ENCODE results near the gene DNAJB5.
"Not testable (repeated sequence)": the region's sequence is repeated elsewhere in the genome, so short reads cannot be mapped to it uniquely, and the experiment has no call there.

The DNAJB5 gene

DNA sequence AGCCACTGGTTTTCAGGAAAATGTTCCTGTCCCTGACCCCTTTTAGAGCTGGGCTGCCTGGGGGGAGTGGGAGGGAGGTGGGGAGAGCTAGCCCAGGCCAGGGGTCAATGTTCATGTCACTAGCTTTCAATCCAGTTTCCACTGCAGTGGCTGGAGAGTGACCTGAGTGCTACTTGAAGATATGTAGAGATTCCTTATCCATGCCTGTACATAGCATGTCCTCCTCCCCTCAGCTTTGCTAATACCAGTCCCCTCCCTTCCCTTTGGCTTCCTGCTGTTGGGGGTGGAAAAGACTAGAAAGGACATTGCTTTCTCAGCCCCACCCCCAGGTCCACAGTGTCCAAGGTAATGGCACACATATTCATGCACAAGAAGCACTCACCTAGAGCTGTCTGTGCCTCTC lies 7.8 kb downstream of the DNAJB5 start:
- no peak for FAIRE-seq
- no peak for DNase-seq (ENCODE audit: insufficient read length, low spot score)
- no peak for TF ChIP-seq POU2F2 (IDR thresholded peaks at IDR 0.05; ENCODE audit: low read depth, low read length)
- no peak for TF ChIP-seq POLR2AphosphoS5 (IDR thresholded peaks at IDR 0.05; ENCODE audit: low read depth, low read length)
- no peak for TF ChIP-seq POLR2A (IDR thresholded peaks at IDR 0.05; ENCODE audit: low read depth, low read length)
- no peak for TF ChIP-seq TAF1 (IDR thresholded peaks at IDR 0.05; ENCODE audit: low read depth, low read length)
- TF ChIP-seq PAX5 (IDR thresholded peaks at IDR 0.05; ENCODE audit: insufficient read depth, low read length, severe bottlenecking): no peak
- TF ChIP-seq SPI1 (IDR thresholded peaks at IDR 0.05; ENCODE audit: low read depth, low read length): no peak

DNA sequence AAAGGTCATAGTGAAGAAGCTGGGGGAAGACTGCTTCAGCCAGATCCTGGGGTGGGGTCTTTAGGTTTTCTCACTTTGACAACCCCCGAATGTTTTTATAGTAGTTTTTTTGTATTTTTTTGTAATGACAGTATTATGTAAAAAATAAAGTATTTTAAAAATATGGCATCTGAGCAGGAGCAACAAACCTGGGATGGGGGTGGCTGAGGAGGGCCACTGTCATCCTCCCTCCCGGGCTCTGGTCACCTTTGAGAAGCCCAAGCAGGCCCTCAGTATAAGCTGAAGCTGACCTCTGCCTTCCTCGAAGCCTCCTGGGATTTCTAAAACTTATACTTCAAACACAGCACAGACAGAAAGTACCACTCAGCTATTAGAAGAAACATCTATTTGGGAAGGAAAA lies 8.7 kb downstream of the DNAJB5 start:
- DNase-seq (ENCODE audit: insufficient read length, low spot score): no peak
- no peak for TF ChIP-seq PAX5 (IDR thresholded peaks at IDR 0.05; ENCODE audit: insufficient read depth, low read length, severe bottlenecking)
- no peak for TF ChIP-seq POLR2A (IDR thresholded peaks at IDR 0.05; ENCODE audit: low read depth, low read length)
- TF ChIP-seq POLR2AphosphoS5 (IDR thresholded peaks at IDR 0.05; ENCODE audit: low read depth, low read length): no peak
- TF ChIP-seq SPI1 (IDR thresholded peaks at IDR 0.05; ENCODE audit: low read depth, low read length): no peak
- no peak for FAIRE-seq

DNA sequence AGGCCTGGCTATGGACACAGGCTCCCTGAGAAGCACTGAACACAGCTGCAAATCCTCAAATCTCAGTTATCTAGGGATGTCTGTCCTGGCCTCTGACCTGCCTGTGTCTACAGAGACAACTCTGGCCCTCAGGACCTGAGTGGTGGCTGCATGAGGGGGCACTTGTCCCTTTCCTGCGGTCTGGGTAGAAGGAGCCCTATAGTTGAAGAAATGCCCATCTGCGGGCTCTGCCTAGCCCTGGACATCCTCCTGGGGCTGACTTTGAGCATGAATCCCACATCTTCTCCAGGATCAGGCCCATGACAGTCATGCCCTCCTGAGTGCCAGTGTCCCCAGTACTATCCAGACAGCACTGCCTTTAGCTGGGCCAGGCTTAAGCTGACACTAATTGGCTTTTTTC lies 10.0 kb downstream of the DNAJB5 start:
- TF ChIP-seq POLR2A (IDR thresholded peaks at IDR 0.05; ENCODE audit: low read depth, low read length) (no peak), POLR2AphosphoS5 (IDR thresholded peaks at IDR 0.05; ENCODE audit: low read depth, low read length) (no peak), PAX5 (IDR thresholded peaks at IDR 0.05; ENCODE audit: insufficient read depth, low read length, severe bottlenecking) (no peak), POU2F2 (IDR thresholded peaks at IDR 0.05; ENCODE audit: low read depth, low read length) (no peak), SPI1 (IDR thresholded peaks at IDR 0.05; ENCODE audit: low read depth, low read length) (no peak), TAF1 (IDR thresholded peaks at IDR 0.05; ENCODE audit: low read depth, low read length) (no peak)
- FAIRE-seq (no peak), DNase-seq (ENCODE audit: insufficient read length, low spot score) (no peak)

DNA sequence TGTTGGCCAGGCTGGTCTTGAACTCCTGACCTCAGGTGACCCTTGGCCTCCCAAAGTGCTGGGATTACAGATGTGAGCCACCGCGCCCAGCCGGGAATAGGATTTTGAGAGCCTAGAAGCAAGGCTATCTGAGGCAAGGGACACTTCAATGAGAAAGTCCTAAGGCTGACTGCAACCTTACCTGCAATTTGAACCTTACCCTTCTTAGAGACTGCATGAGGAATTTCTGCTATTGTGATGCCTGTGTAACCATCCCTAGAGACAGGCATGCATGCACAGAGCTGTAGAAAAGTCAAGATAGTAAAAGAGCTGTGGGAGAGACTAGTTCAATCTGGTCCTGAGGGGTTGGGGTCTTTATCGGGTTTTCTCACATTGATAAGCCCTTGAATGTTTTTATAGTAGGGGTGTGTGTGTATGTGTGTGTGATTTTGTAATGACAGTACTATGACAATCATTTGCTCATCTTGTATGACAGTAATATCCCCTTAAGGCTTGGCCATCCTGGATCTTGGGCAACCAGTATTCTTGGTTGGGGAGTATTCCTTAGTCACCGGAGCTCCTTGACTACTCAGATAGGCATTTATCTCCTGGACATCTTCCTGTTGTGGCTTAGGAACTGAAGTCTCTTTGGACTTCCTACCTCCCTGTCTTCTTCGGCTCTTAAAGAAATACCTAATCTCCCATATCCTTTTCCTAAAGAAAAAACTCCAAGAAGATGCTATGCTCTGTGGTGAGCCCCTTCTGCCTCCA lies 11.2 kb downstream of the DNAJB5 start:
- no peak for DNase-seq (ENCODE audit: insufficient read length, low spot score)

DNA sequence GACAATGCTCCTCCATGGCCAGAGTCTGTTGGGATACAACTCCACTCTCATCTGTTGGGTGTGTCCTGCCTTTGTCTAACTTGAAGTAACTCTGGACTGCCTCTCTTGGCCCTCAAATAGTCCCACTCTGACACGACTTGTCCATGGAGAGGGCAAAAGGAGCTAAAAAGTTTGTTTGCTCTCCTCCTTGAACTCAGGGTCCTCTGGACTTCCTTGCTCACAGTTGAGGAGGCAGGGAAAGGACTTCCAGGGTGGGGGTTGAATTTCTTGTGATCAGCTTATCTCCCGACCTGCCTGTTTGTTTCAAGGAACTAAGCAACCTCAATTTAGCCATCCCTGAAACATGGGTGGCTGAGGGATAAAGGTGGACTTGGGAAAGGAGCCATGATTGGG lies 11.7 kb downstream of the DNAJB5 start:
- DNase-seq (ENCODE audit: insufficient read length, low spot score) (no peak), FAIRE-seq (no peak)
- TF ChIP-seq POLR2AphosphoS5 (IDR thresholded peaks at IDR 0.05; ENCODE audit: low read depth, low read length) (no peak), PAX5 (IDR thresholded peaks at IDR 0.05; ENCODE audit: insufficient read depth, low read length, severe bottlenecking) (no peak), TAF1 (IDR thresholded peaks at IDR 0.05; ENCODE audit: low read depth, low read length) (no peak), SPI1 (IDR thresholded peaks at IDR 0.05; ENCODE audit: low read depth, low read length) (no peak), POU2F2 (IDR thresholded peaks at IDR 0.05; ENCODE audit: low read depth, low read length) (no peak)

More for the DNA sequence above, 11.2 kb downstream of the DNAJB5 start:
- TF ChIP-seq PAX5 (IDR thresholded peaks at IDR 0.05; ENCODE audit: insufficient read depth, low read length, severe bottlenecking) (no peak), TAF1 (IDR thresholded peaks at IDR 0.05; ENCODE audit: low read depth, low read length) (no peak), SPI1 (IDR thresholded peaks at IDR 0.05; ENCODE audit: low read depth, low read length) (no peak), POU2F2 (IDR thresholded peaks at IDR 0.05; ENCODE audit: low read depth, low read length) (no peak), POLR2A (IDR thresholded peaks at IDR 0.05; ENCODE audit: low read depth, low read length) (no peak)
- no peak for FAIRE-seq

DNA sequence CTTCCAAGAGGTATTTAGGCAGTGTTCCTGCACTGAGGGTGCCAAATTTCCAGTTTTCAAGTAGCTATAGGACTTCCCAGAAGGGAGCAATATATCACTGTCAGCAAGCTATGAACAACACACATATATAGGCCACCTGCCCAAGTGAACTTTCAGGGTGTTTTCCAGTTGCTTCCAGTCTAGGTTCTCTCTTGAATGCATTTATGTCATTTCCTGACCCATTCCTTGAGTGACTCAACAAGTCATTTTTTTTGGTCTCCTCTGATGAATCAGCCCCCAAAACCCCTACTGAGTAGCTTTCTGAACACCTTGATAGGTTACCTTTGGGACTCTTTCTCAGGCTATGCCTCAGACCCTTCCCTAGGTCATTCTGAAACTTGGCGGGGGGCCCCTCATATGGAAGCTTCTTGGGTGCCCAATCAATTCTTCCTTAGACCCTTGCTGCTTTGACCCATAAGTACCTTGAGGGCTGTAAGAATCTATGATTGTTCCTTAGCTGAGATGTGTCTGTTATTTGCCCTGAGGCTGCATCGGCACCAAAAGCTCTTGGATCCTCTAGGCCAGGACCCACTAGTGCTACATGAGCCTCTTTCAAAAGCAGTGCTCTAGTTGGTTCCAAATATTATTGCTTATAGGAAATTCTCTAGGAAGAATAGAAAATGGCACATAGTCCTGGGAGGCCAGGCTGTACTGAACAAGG lies 12.4 kb downstream of the DNAJB5 start:
- FAIRE-seq: no peak
- TF ChIP-seq PAX5 (IDR thresholded peaks at IDR 0.05; ENCODE audit: insufficient read depth, low read length, severe bottlenecking): no peak
- no peak for TF ChIP-seq POLR2A (IDR thresholded peaks at IDR 0.05; ENCODE audit: low read depth, low read length)
- DNase-seq (ENCODE audit: insufficient read length, low spot score): no peak

DNA sequence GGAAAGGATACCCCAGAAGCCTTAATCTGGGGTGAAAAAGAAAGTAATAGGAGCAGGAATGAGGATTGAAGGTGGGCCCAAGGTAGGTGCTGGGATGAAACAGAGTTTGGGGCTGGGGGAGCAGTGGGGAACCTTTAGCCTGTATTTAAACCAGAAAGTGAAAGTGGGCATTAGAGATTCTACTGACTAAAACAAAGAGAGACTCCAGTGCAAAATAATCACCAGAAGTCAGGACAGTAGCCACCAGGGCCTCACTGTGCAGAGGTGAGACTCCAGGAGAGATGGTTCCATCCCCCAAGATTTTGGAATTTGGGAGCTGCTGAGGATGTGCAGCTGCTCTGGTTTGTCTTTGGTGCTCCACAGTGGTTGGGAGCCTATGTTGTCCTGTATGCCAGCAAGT lies 13.1 kb downstream of the DNAJB5 start:
- DNase-seq (ENCODE audit: insufficient read length, low spot score) (no peak), FAIRE-seq (no peak)
- TF ChIP-seq SPI1 (IDR thresholded peaks at IDR 0.05; ENCODE audit: low read depth, low read length): no peak
- TF ChIP-seq TAF1 (IDR thresholded peaks at IDR 0.05; ENCODE audit: low read depth, low read length): no peak
- TF ChIP-seq POLR2AphosphoS5 (IDR thresholded peaks at IDR 0.05; ENCODE audit: low read depth, low read length): no peak
- no peak for TF ChIP-seq POLR2A (IDR thresholded peaks at IDR 0.05; ENCODE audit: low read depth, low read length)
- no peak for TF ChIP-seq POU2F2 (IDR thresholded peaks at IDR 0.05; ENCODE audit: low read depth, low read length)
- TF ChIP-seq PAX5 (IDR thresholded peaks at IDR 0.05; ENCODE audit: insufficient read depth, low read length, severe bottlenecking): no peak

DNA sequence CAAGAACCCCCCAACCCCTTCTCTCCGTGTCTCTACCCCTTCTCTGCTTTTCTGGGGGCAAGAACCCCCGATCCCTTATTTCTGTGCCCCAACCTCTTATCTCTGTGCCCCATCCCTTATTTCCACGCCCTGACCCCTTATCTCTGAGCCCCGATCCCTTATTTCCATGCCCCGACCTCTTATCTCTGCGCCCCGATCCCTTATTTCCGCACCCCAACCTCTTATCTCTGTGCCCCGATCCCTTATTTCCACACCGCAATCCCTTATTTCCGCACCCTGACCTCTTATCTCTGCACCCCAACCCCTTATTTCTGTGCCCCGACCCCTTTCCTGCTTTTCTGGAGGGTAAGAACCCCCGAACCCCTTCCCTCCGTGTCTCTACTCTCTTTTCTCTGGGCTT lies 14.8 kb downstream of the DNAJB5 start:
- DNase-seq (ENCODE audit: insufficient read length, low spot score); FAIRE-seq: not testable (repeated sequence)

DNA sequence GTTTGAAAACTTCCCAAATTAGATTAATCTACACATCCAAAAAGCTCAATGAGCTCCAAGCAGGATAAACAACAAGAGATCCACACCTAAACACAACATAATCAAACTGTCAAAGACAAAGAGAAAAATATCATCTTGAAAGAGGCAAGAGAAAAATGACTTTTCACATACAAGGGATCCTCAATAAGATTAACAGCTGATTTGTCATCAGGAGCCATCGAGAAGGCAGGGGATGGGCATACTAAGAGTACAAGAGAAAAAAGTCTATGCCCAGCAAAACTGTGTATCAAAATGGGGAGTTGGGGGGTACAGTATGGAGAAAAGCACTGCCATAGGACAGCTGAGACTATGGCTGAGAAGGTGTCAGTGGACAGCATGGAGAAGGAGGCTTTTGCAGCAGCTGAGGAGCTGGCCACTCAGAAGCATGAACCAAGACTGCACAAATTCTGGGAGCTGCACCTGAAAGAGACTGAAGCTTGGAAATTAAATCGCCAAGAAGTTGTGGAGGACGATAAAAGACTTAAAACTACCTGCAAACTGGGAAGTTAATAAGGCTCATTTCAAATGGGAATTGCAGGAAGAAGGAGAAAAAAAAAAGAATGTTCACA lies 20.9 kb downstream of the DNAJB5 start:
- no peak for DNase-seq (ENCODE audit: insufficient read length, low spot score)
- FAIRE-seq: peak; percentile 28
- TF ChIP-seq POLR2A (IDR thresholded peaks at IDR 0.05; ENCODE audit: low read depth, low read length): no peak
- no peak for TF ChIP-seq POU2F2 (IDR thresholded peaks at IDR 0.05; ENCODE audit: low read depth, low read length)
- no peak for TF ChIP-seq POLR2AphosphoS5 (IDR thresholded peaks at IDR 0.05; ENCODE audit: low read depth, low read length)
- TF ChIP-seq SPI1 (IDR thresholded peaks at IDR 0.05; ENCODE audit: low read depth, low read length): no peak
- no peak for TF ChIP-seq PAX5 (IDR thresholded peaks at IDR 0.05; ENCODE audit: insufficient read depth, low read length, severe bottlenecking)
- TF ChIP-seq TAF1 (IDR thresholded peaks at IDR 0.05; ENCODE audit: low read depth, low read length): no peak

DNA sequence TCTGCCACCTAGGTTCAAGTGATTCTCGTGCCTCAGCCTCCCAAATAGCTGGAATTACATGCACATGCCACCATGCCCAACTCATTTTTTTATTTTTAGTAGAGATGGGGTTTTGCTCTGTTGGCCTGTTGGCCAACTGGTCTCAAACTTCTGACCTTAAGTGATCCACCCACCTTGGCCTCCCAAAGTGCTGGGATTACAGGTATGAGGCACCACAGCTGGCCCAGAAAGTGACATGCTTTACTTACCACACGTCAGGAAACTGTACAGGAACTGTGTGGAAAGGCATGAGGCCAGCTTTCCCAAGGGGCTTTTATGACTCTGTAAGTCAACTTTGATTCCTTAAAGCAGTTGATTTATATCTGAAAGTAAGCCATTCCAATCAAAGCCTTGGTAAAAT lies 25.0 kb downstream of the DNAJB5 start:
- FAIRE-seq: no peak

More for the DNA sequence above, 25.0 kb downstream of the DNAJB5 start:
- no peak for DNase-seq (ENCODE audit: insufficient read length, low spot score)
- TF ChIP-seq POLR2AphosphoS5 (IDR thresholded peaks at IDR 0.05; ENCODE audit: low read depth, low read length): no peak
- TF ChIP-seq TAF1 (IDR thresholded peaks at IDR 0.05; ENCODE audit: low read depth, low read length): no peak
- TF ChIP-seq POU2F2 (IDR thresholded peaks at IDR 0.05; ENCODE audit: low read depth, low read length): no peak
- TF ChIP-seq PAX5 (IDR thresholded peaks at IDR 0.05; ENCODE audit: insufficient read depth, low read length, severe bottlenecking): no peak
- TF ChIP-seq SPI1 (IDR thresholded peaks at IDR 0.05; ENCODE audit: low read depth, low read length): no peak
- no peak for TF ChIP-seq POLR2A (IDR thresholded peaks at IDR 0.05; ENCODE audit: low read depth, low read length)

All from GM12891 (cell line).